Liver (tissue), 9 donors: Measurements from ENCODE around the gene TBC1D5. TPM values are rescaled to one million over a fixed set of nuclear protein-coding genes. Genes with fewer than 3 reads are reported as not detected.

Experiments
- DNase-seq: peaks from one replicate; pipeline ENCODE4 v3.0.0-alpha.2; 2017; ENCODE audit warnings: low spot score
- H3K27ac ChIP-seq, 2 donors: one replicate each; pipeline ENCODE4 v1.7.0; 2013; ENCODE audit warnings: inconsistent platforms in 2 of 2, low read length in 2 of 2, control low read depth in 1 of 2, low read depth in 1 of 2, mild to moderate bottlenecking in 1 of 2
- H3K27me3 ChIP-seq, 4 donors: one replicate each; pipeline versions ENCODE4 v1.6.1 to v1.7.0; 2013; ENCODE audit warnings: low read length in 3 of 4, inconsistent platforms in 1 of 4, mild to moderate bottlenecking in 1 of 4, moderate library complexity in 1 of 4; ENCODE audit not compliant: control insufficient read depth in 4 of 4, insufficient read depth in 4 of 4
- H3K36me3 ChIP-seq, 4 donors: one replicate each; pipeline versions ENCODE4 v1.6.1 to v1.7.0; 2013; ENCODE audit warnings: low read length in 3 of 4, mild to moderate bottlenecking in 3 of 4, low read depth in 1 of 4, moderate library complexity in 1 of 4; ENCODE audit not compliant: control insufficient read depth in 4 of 4, insufficient read depth in 3 of 4
- H3K4me1 ChIP-seq, 4 donors: one replicate each; pipeline versions ENCODE4 v1.6.1 to v1.7.0; 2013; ENCODE audit warnings: low read length in 3 of 4, mild to moderate bottlenecking in 3 of 4, moderate library complexity in 1 of 4; ENCODE audit not compliant: control insufficient read depth in 4 of 4, insufficient read depth in 4 of 4
- H3K4me3 ChIP-seq, 3 donors: one replicate each; pipeline versions ENCODE4 v1.6.1 to v1.7.0; 2013; ENCODE audit warnings: low read length in 3 of 3, control low read depth in 1 of 3, low read depth in 1 of 3, mild to moderate bottlenecking in 1 of 3
- H3K9ac ChIP-seq, 2 donors: one replicate each; pipeline ENCODE4 v1.7.0; 2013; ENCODE audit warnings: low read length in 2 of 2, mild to moderate bottlenecking in 2 of 2, moderate library complexity in 2 of 2, control low read depth in 1 of 2, low read depth in 1 of 2
- H3K9me3 ChIP-seq, 4 donors: one replicate each; pipeline versions ENCODE4 v1.6.1 to v1.7.0; 2013; ENCODE audit warnings: low read length in 3 of 4; ENCODE audit not compliant: control insufficient read depth in 4 of 4
- ATF3 ChIP-seq: IDR thresholded peaks from 2 replicates; pipeline ENCODE4 v1.6.1; 2016; ENCODE audit warnings: antibody characterized with exemption
- EGR1 ChIP-seq, 2 donors: IDR thresholded peaks; 2 replicates each; pipeline ENCODE4 v1.6.1; 2016 to 2018; ENCODE audit warnings: antibody characterized with exemption in 2 of 2, low read depth in 2 of 2
- FOXA1 ChIP-seq: IDR thresholded peaks from 2 replicates; pipeline ENCODE4 v1.6.1; 2016; ENCODE audit warnings: antibody characterized with exemption
- GABPA ChIP-seq, 2 donors: IDR thresholded peaks in 1 of 2; conservative IDR thresholded peaks in 1 of 2; 2 replicates each; pipeline ENCODE4 v1.6.1; 2016; ENCODE audit warnings: antibody characterized with exemption in 2 of 2, mild to moderate bottlenecking in 1 of 2, moderate library complexity in 1 of 2
- HNF4A ChIP-seq, 2 donors: conservative IDR thresholded peaks; 2 replicates each; pipeline ENCODE4 v1.6.1; 2016; ENCODE audit warnings: antibody characterized with exemption in 2 of 2, mild to moderate bottlenecking in 2 of 2
- HNF4G ChIP-seq: IDR thresholded peaks from 2 replicates; pipeline ENCODE4 v1.6.1; 2016; ENCODE audit warnings: antibody characterized with exemption
- JUND ChIP-seq, 2 donors: IDR thresholded peaks; 2 replicates each; pipeline ENCODE4 v1.6.1; 2016; ENCODE audit warnings: antibody characterized with exemption in 2 of 2
- MAX ChIP-seq: IDR thresholded peaks from 2 replicates; pipeline ENCODE4 v1.6.1; 2016; ENCODE audit warnings: antibody characterized with exemption
- NR2F2 ChIP-seq: IDR thresholded peaks from 2 replicates; pipeline ENCODE4 v1.6.1; 2016; ENCODE audit warnings: antibody characterized with exemption
- RAD21 ChIP-seq, 2 donors: IDR thresholded peaks; 2 replicates each; pipeline ENCODE4 v1.6.1; 2016; ENCODE audit warnings: antibody characterized with exemption in 2 of 2, mild to moderate bottlenecking in 2 of 2
- REST ChIP-seq: IDR thresholded peaks from 2 replicates; pipeline ENCODE4 v1.6.1; 2016; ENCODE audit warnings: antibody characterized with exemption, mild to moderate bottlenecking
- RXRA ChIP-seq, 2 donors: IDR thresholded peaks; 2 replicates each; pipeline ENCODE4 v1.6.1; 2017 to 2018; ENCODE audit warnings: antibody characterized with exemption in 2 of 2, mild to moderate bottlenecking in 1 of 2
- SP1 ChIP-seq: IDR thresholded peaks from 2 replicates; pipeline ENCODE4 v1.6.1; 2018; ENCODE audit warnings: antibody characterized with exemption, mild to moderate bottlenecking
- TAF1 ChIP-seq: conservative IDR thresholded peaks from 2 replicates; pipeline ENCODE4 v1.6.1; 2016; ENCODE audit warnings: antibody characterized with exemption, mild to moderate bottlenecking
- ZBTB33 ChIP-seq: IDR thresholded peaks from 2 replicates; pipeline ENCODE4 v1.6.1; 2016; ENCODE audit warnings: antibody characterized with exemption
- WGBS: extraction: QIAGEN DNeasy Blood & Tissue Kit; methylation state at CpG from one replicate; pipeline ENCODE4 v1.1.7; 2013; 5-methylcytosine and 5-hydroxymethylcytosine counted together
- polyA plus RNA-seq, 2 donors: library from polyadenylated mRNA; stranded (reverse) in 1 of 2; unstranded in 1 of 2; fragments of 200-250 nt in 1 of 2; fragments of >200 nt in 1 of 2; fragmentation: Nextera tagmentation in 1 of 2; extraction: Ambion mirVana in 1 of 2; gene quantifications; one replicate each; pipeline versions ENCODE4 v1.2.1 to v1.2.3, GENCODE V29; 2013 to 2015
- total RNA-seq, 2 donors: library from RNA; depleted of rRNA; stranded (reverse); fragments of >200 nt; gene quantifications; one replicate each; pipeline ENCODE4 v1.2.3, GENCODE V29; 2014
- donor health status: healthy.
- donor health status: healthy.
- donor health status: healthy.
- donor health status: healthy.
- donor health status: healthy.

Gene TBC1D5
- total and polyA plus RNA-seq, 4 donors = 9.1 to 45.6 (median 25.6) TPM

- H3K4me3 ChIP-seq = no peak overlapping the region
- H3K9ac ChIP-seq = no peak overlapping the region
- H3K4me1 ChIP-seq = no peaks in the 10 kb centered on the region
- TF ChIP-seq SP1 (no peak), TAF1 (no peak), MAX (no peak), ZBTB33 (no peak), NR2F2 (no peak), HNF4A (conservative IDR thresholded peaks at IDR 0.05) (no peak), RXRA (IDR thresholded peaks at IDR 0.05) (no peak), RAD21 (IDR thresholded peaks at IDR 0.05) (no peak), JUND (IDR thresholded peaks at IDR 0.05) (no peak), EGR1 (IDR thresholded peaks at IDR 0.05; ENCODE audit: low read depth in 2 of 2) (no peak), FOXA1 (no peak), GABPA (IDR thresholded peaks at IDR 0.05 in 1 of 2, conservative IDR thresholded peaks at IDR 0.05 in 1 of 2) (no peak), HNF4G (no peak), REST (no peak), ATF3 (no peak)
- 87% methylated on average over 1 of the region's 1 CpG for WGBS
- no peaks in the 10 kb centered on the region for H3K27me3 ChIP-seq
- peaks cover 0 to 3% (median 0%) of the 10 kb centered on the region in 4 donors for H3K36me3 ChIP-seq
- H3K27ac ChIP-seq = no peak overlapping the region
- DNase-seq = no peak
- H3K9me3 ChIP-seq = no peaks in the 10 kb centered on the region
These were observed 565.7 kb downstream of the TBC1D5 start for GRCh38 chr3:17176757-17177156.

- no peak overlapping the region for H3K9ac ChIP-seq
- no peaks in the 10 kb centered on the region for H3K4me1 ChIP-seq
- no peaks in the 10 kb centered on the region for H3K27me3 ChIP-seq
- 90% methylated on average over 2 of the region's 2 CpGs for WGBS
- H3K4me3 ChIP-seq = no peak overlapping the region
- H3K9me3 ChIP-seq = no peaks in the 10 kb centered on the region
- DNase-seq = no peak
- H3K27ac ChIP-seq = no peak overlapping the region
- TF ChIP-seq EGR1 (IDR thresholded peaks at IDR 0.05; ENCODE audit: low read depth in 2 of 2) (no peak), JUND (IDR thresholded peaks at IDR 0.05) (peak; percentile 26 to 46), NR2F2 (peak; percentile 52), ATF3 (no peak), ZBTB33 (no peak)
- peaks cover 0 to 3% (median 0%) of the 10 kb centered on the region in 4 donors for H3K36me3 ChIP-seq
These were observed 567.1 kb downstream of the TBC1D5 start for GRCh38 chr3:17175187-17175807.
